ENCODE data around the gene OR2A7.
"Not testable (repeated sequence)": the region's sequence is repeated elsewhere in the genome, so short reads cannot be mapped to it uniquely, and the experiment has no call there.

- TF ChIP-seq CTCF (IDR thresholded peaks at IDR 0.05 in 4 of 5, conservative IDR thresholded peaks at IDR 0.05 in 1 of 5); POLR2A (IDR thresholded peaks at IDR 0.05): not testable (repeated sequence)
Measured at GRCh38 chr7:144283716-144284115, 19.1 kb upstream of the OR2A7 start.

All from gastrocnemius medialis (tissue), 4 donors.